Cortex of kidney (tissue), 1 donor: ENCODE data around the gene BRCA2.
A peak's percentile ranks its signal among the peaks of the same experiment; 100 is the strongest.

Experiments
- DNase-seq: peaks from one replicate; lab custom pipeline; 2025; lab: John Stamatoyannopoulos, UW

Gene BRCA2

GRCh38 chr13:32315238-32316027 lies at the start of gene BRCA2, which contains the start of gene ZAR1L:
Gene BRCA2, plus strand, starts transcription at chr13:32315508. Its CDS starts 953 bp downstream, at chr13:32316461.
Gene ZAR1L, minus strand, starts transcription at chr13:32315363. Its CDS starts 3,438 bp downstream, at chr13:32311925.
- DNase-seq, result peak; percentile 75

GRCh38 chr13:32265726-32266125 lies 49.6 kb upstream of the BRCA2 start:
- no peak for DNase-seq

- DNase-seq, result no peak
These were observed 49.2 kb upstream of the BRCA2 start for GRCh38 chr13:32266130-32266529.

- no peak for DNase-seq
These were observed 47.4 kb upstream of the BRCA2 start for GRCh38 chr13:32267836-32268439.

- no peak for DNase-seq
These were observed 43.2 kb upstream of the BRCA2 start for GRCh38 chr13:32272021-32272683.

- DNase-seq, result no peak
These were observed 37.5 kb upstream of the BRCA2 start for GRCh38 chr13:32277839-32278238.

GRCh38 chr13:32278426-32278825 lies 36.9 kb upstream of the BRCA2 start:
- no peak for DNase-seq

GRCh38 chr13:32281096-32281495 lies 34.2 kb upstream of the BRCA2 start:
- DNase-seq, result no peak

GRCh38 chr13:32282096-32282711 lies 33.1 kb upstream of the BRCA2 start:
- DNase-seq, result no peak

- no peak for DNase-seq
These were observed 30.2 kb upstream of the BRCA2 start for GRCh38 chr13:32284927-32285632.

GRCh38 chr13:32285633-32285965 lies 29.7 kb upstream of the BRCA2 start:
- no peak for DNase-seq

- DNase-seq, result no peak
These were observed 18.1 kb upstream of the BRCA2 start for GRCh38 chr13:32297206-32297605.

- no peak for DNase-seq
These were observed 16.6 kb upstream of the BRCA2 start for GRCh38 chr13:32298695-32299094.

GRCh38 chr13:32299893-32300292 lies 15.4 kb upstream of the BRCA2 start:
- no peak for DNase-seq

- no peak for DNase-seq
These were observed 14.9 kb upstream of the BRCA2 start for GRCh38 chr13:32300406-32300805.

GRCh38 chr13:32300920-32301319 lies 14.4 kb upstream of the BRCA2 start:
- DNase-seq, result no peak

GRCh38 chr13:32302461-32302860 lies 12.8 kb upstream of the BRCA2 start:
- DNase-seq, result no peak

GRCh38 chr13:32305646-32306045 lies 9.7 kb upstream of the BRCA2 start:
- DNase-seq, result no peak

GRCh38 chr13:32309312-32310133 lies 5.8 kb upstream of the BRCA2 start:
- DNase-seq, result no peak

- no peak for DNase-seq
These were observed 5.1 kb upstream of the BRCA2 start for GRCh38 chr13:32310134-32310706.
